GM23338 (cell line): ENCODE data around the gene FILIP1. TPM values are rescaled to one million over a fixed set of nuclear protein-coding genes. Genes with fewer than 3 reads are reported as not detected.

Experiments
- ATAC-seq: fragments of 200-7000 bp; cut with Tn5 transposase; 3 replicates; pipeline ENCODE4 v1.9.1; 2020
- DNase-seq: peaks from one replicate; pipeline ENCODE4 v3.0.0-alpha.2; 2015; ENCODE audit warnings: low spot score
- H2AFZ ChIP-seq: fragments of 200-600 bp; sonication (generic); 2 replicates; pipeline ENCODE4 v1.8.0; 2016; ENCODE audit warnings: antibody characterized with exemption, mild to moderate bottlenecking, moderate library complexity
- H3F3A ChIP-seq: fragments of 200-600 bp; sonication (generic); replicated peaks from 2 replicates; pipeline ENCODE4 v1.8.0; 2017; ENCODE audit warnings: antibody characterized with exemption, mixed run types, low read depth
- H3K27ac ChIP-seq: fragments of 200-600 bp; sonication (generic); 2 replicates; pipeline ENCODE4 v1.6.1; 2016; ENCODE audit warnings: low read depth
- H3K27me3 ChIP-seq: fragments of 200-600 bp; sonication (generic); 2 replicates; pipeline ENCODE4 v1.8.0; 2016; ENCODE audit warnings: mild to moderate bottlenecking, mixed run types, moderate library complexity; ENCODE audit not compliant: insufficient read depth
- H3K36me3 ChIP-seq: fragments of 200-600 bp; sonication (generic); 2 replicates; pipeline ENCODE4 v1.8.0; 2016; ENCODE audit warnings: mild to moderate bottlenecking; ENCODE audit not compliant: insufficient read depth
- H3K4me1 ChIP-seq: fragments of 200-600 bp; sonication (generic); 2 replicates; pipeline ENCODE4 v1.8.0; 2016; ENCODE audit warnings: mild to moderate bottlenecking, moderate library complexity; ENCODE audit not compliant: insufficient read depth
- H3K4me2 ChIP-seq: fragments of 200-600 bp; sonication (generic); 2 replicates; pipeline ENCODE4 v1.7.1; 2017; ENCODE audit warnings: mixed run types
- H3K4me3 ChIP-seq: fragments of 200-600 bp; sonication (generic); 2 replicates; pipeline ENCODE4 v1.6.1; 2016; ENCODE audit warnings: mixed run types
- H3K79me2 ChIP-seq: fragments of 200-600 bp; sonication (generic); replicated peaks from 2 replicates; pipeline ENCODE4 v1.8.0; 2017; ENCODE audit warnings: mild to moderate bottlenecking; ENCODE audit not compliant: insufficient read depth
- H3K9me2 ChIP-seq: fragments of 200-600 bp; sonication (generic); 2 replicates; pipeline ENCODE4 v1.8.0; 2017; ENCODE audit not compliant: insufficient read depth
- H4K20me1 ChIP-seq: fragments of 200-600 bp; sonication (generic); replicated peaks from 2 replicates; pipeline ENCODE4 v1.8.0; 2017; ENCODE audit warnings: mild to moderate bottlenecking; ENCODE audit not compliant: insufficient read depth
- H3K27ac Mint-ChIP-seq: 2 replicates; pipeline ENCODE4 v1.8.0; 2020; ENCODE audit warnings: inconsistent platforms, mild to moderate bottlenecking, moderate library complexity, mixed read lengths
- H3K27me3 Mint-ChIP-seq: 3 replicates; pipeline ENCODE4 v1.8.0; 2022; ENCODE audit warnings: low read depth, mild to moderate bottlenecking, moderate library complexity, mixed read lengths, inconsistent platforms; ENCODE audit not compliant: insufficient read depth, poor library complexity
- H3K36me3 Mint-ChIP-seq: 3 replicates; pipeline ENCODE4 v1.8.0; 2021; ENCODE audit warnings: low read depth, mild to moderate bottlenecking, inconsistent platforms, moderate library complexity, mixed read lengths
- H3K4me1 Mint-ChIP-seq: 3 replicates; pipeline ENCODE4 v1.8.0; 2020; ENCODE audit warnings: mild to moderate bottlenecking, inconsistent platforms, mixed read lengths
- H3K4me3 Mint-ChIP-seq: 3 replicates; pipeline ENCODE4 v1.8.0; 2021; ENCODE audit warnings: moderate library complexity, mild to moderate bottlenecking, inconsistent platforms, mixed read lengths
- H3K9me3 Mint-ChIP-seq: 3 replicates; pipeline ENCODE4 v1.8.0; 2020; ENCODE audit warnings: moderate library complexity, mild to moderate bottlenecking, inconsistent platforms, mixed read lengths
- POLR2AphosphoS5 ChIP-seq: IDR thresholded peaks from 2 replicates; pipeline ENCODE4 v1.6.1; 2016; ENCODE audit warnings: antibody characterized with exemption, low read depth
- STAT1 ChIP-seq: IDR thresholded peaks from one replicate; pipeline ENCODE4 v1.6.1; 2016; ENCODE audit warnings: antibody characterized with exemption; ENCODE audit not compliant: unreplicated experiment
- ZNF462 ChIP-seq: fragments of 250-450 bp; sonication (Bioruptor Pico); IDR thresholded peaks from 2 replicates; pipeline ENCODE4 v1.5.0; 2020; ENCODE audit warnings: mild to moderate bottlenecking, moderate library complexity
- polyA plus RNA-seq: library from polyadenylated mRNA; unstranded; fragments of >200 nt; fragmentation: Nextera tagmentation; extraction: Ambion mirVana; gene quantifications from 2 replicates; pipeline ENCODE4 v1.2.1, GENCODE V29; 2016
- total RNA-seq: library from RNA; depleted of rRNA; stranded (reverse); fragments of >200 nt; shearing (Covaris generic); gene quantifications from 2 replicates; pipeline ENCODE4 v1.2.3, GENCODE V29; 2014
- TF ChIP-seq, protein P1 (sequence below): IDR thresholded peaks from 2 replicates; pipeline ENCODE4 v1.6.1; 2016; ENCODE audit warnings: antibody characterized with exemption
- TF ChIP-seq, protein P2 (sequence below): IDR thresholded peaks from one replicate; pipeline ENCODE4 v1.6.1; 2018; ENCODE audit warnings: antibody characterized with exemption; ENCODE audit not compliant: unreplicated experiment
- TF ChIP-seq, protein P3 (sequence below), 2 experiments: fragments of 200-600 bp in 1 of 2; sonication (generic) in 1 of 2; conservative IDR thresholded peaks; 2 replicates each; pipeline versions ENCODE4 v1.5.1 to v1.6.1; 2016 to 2017; ENCODE audit warnings: antibody characterized with exemption in 2 of 2, low read depth in 2 of 2, mild to moderate bottlenecking in 2 of 2, moderate library complexity in 1 of 2

FILIP1 gene
- total and polyA plus RNA-seq, 2 experiments from 2014 or later: 3.7 to 6.4 TPM

DNA sequence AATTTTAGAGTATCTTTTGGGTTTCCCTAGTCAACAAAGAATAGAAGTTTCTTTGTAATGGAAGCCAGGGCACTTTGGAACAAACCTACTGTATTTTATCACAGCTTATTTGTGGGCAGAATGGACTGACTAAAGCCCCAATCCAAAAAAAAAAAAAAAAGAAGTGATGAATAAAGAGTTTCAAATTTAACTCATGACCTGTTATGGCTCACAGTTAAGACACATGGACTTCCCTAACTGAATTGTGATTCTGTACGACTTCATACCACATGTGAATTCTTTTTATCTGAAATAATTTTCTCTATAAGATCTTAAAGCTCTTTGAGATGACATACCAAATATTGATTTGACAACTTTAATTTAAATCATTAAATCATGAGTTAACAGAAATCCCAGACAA, 77.2 kb downstream of the FILIP1 start:
- Histone ChIP-seq H3F3A (no peaks in the 10 kb centered on the region), H2AFZ (no peak overlapping the region), H3K4me3 (no peak overlapping the region), H3K9me2 (no peaks in the 10 kb centered on the region), H3K79me2 (no peaks in the 10 kb centered on the region), H3K27ac (no peak overlapping the region), H3K36me3 (no peaks in the 10 kb centered on the region), H3K4me1 (0 out of 2 replicates have a peak, but pooled peaks cover 6% of the 10 kb centered on the region), H3K27me3 (no peaks in the 10 kb centered on the region), H4K20me1 (no peaks in the 10 kb centered on the region), H3K4me2 (no peak overlapping the region)
- Mint-ChIP-seq H3K4me1 (peaks cover 4% of the 10 kb centered on the region; the same call in 1 of the 3 replicates), H3K4me3 (no peak overlapping the region), H3K27me3 (no peaks in the 10 kb centered on the region), H3K36me3 (no peaks in the 10 kb centered on the region), H3K27ac (no peak overlapping the region), H3K9me3 (no peaks in the 10 kb centered on the region; the same call in 2 of the 3 replicates)
- DNase-seq (no peak), ATAC-seq (no peak)
- TF ChIP-seq STAT1: no peak
- TF ChIP-seq ZNF462: no peak
- TF ChIP-seq, protein P1, sequence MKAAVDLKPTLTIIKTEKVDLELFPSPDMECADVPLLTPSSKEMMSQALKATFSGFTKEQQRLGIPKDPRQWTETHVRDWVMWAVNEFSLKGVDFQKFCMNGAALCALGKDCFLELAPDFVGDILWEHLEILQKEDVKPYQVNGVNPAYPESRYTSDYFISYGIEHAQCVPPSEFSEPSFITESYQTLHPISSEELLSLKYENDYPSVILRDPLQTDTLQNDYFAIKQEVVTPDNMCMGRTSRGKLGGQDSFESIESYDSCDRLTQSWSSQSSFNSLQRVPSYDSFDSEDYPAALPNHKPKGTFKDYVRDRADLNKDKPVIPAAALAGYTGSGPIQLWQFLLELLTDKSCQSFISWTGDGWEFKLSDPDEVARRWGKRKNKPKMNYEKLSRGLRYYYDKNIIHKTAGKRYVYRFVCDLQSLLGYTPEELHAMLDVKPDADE: no peak

DNA sequence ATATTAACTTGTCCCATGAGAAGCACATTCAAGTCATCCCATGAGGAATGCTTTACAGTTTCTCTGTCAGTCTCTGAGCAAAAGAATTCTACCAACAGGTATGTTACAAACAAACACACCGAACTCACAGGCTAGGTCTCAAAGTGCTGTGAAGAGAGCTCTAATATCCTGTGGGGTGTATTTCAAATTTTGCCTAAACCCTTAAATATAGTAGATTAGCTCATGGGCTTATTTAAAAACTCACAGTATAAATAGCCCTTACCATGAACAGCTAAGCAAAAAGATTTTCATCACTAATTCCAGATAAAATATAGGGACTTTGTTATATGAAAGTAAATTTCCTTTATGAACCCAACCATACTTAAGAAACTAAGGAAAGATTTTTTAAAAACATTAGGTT, 77.8 kb downstream of the FILIP1 start:
- H3K27ac Mint-ChIP-seq: no peak overlapping the region
- ATAC-seq: no peak

More for the DNA sequence above, 77.8 kb downstream of the FILIP1 start:
- no peaks in the 10 kb centered on the region for H4K20me1 ChIP-seq
- H3K27ac ChIP-seq: no peak overlapping the region
- no peaks in the 10 kb centered on the region for H3K27me3 ChIP-seq
- H3K4me3 ChIP-seq: no peak overlapping the region
- no peaks in the 10 kb centered on the region for H3K9me2 ChIP-seq
- H3F3A ChIP-seq: no peaks in the 10 kb centered on the region
- peak; percentile 21 for DNase-seq
- H3K4me2 ChIP-seq: no peak overlapping the region
- H3K79me2 ChIP-seq: no peaks in the 10 kb centered on the region
- Mint-ChIP-seq H3K27me3 (no peaks in the 10 kb centered on the region), H3K4me1 (peaks cover 4% of the 10 kb centered on the region; the same call in 1 of the 3 replicates), H3K36me3 (no peaks in the 10 kb centered on the region), H3K9me3 (peaks cover 2% of the 10 kb centered on the region; the same call in 1 of the 3 replicates), H3K4me3 (no peak overlapping the region)
- TF ChIP-seq, protein P2, sequence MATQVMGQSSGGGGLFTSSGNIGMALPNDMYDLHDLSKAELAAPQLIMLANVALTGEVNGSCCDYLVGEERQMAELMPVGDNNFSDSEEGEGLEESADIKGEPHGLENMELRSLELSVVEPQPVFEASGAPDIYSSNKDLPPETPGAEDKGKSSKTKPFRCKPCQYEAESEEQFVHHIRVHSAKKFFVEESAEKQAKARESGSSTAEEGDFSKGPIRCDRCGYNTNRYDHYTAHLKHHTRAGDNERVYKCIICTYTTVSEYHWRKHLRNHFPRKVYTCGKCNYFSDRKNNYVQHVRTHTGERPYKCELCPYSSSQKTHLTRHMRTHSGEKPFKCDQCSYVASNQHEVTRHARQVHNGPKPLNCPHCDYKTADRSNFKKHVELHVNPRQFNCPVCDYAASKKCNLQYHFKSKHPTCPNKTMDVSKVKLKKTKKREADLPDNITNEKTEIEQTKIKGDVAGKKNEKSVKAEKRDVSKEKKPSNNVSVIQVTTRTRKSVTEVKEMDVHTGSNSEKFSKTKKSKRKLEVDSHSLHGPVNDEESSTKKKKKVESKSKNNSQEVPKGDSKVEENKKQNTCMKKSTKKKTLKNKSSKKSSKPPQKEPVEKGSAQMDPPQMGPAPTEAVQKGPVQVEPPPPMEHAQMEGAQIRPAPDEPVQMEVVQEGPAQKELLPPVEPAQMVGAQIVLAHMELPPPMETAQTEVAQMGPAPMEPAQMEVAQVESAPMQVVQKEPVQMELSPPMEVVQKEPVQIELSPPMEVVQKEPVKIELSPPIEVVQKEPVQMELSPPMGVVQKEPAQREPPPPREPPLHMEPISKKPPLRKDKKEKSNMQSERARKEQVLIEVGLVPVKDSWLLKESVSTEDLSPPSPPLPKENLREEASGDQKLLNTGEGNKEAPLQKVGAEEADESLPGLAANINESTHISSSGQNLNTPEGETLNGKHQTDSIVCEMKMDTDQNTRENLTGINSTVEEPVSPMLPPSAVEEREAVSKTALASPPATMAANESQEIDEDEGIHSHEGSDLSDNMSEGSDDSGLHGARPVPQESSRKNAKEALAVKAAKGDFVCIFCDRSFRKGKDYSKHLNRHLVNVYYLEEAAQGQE: no peak
- TF ChIP-seq STAT1 (no peak), POLR2AphosphoS5 (no peak)
- TF ChIP-seq, protein P3, sequence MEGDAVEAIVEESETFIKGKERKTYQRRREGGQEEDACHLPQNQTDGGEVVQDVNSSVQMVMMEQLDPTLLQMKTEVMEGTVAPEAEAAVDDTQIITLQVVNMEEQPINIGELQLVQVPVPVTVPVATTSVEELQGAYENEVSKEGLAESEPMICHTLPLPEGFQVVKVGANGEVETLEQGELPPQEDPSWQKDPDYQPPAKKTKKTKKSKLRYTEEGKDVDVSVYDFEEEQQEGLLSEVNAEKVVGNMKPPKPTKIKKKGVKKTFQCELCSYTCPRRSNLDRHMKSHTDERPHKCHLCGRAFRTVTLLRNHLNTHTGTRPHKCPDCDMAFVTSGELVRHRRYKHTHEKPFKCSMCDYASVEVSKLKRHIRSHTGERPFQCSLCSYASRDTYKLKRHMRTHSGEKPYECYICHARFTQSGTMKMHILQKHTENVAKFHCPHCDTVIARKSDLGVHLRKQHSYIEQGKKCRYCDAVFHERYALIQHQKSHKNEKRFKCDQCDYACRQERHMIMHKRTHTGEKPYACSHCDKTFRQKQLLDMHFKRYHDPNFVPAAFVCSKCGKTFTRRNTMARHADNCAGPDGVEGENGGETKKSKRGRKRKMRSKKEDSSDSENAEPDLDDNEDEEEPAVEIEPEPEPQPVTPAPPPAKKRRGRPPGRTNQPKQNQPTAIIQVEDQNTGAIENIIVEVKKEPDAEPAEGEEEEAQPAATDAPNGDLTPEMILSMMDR (conservative IDR thresholded peaks at IDR 0.05; ENCODE audit: low read depth in 2 of 2): no peak
- 0 out of 2 replicates have a peak, but pooled peaks cover 6% of the 10 kb centered on the region for H3K4me1 ChIP-seq
- no peak overlapping the region for H2AFZ ChIP-seq
- no peaks in the 10 kb centered on the region for H3K36me3 ChIP-seq
